ENCODE measurements around the gene ZNF212. TPM values are rescaled to one million over a fixed set of nuclear protein-coding genes. Genes with fewer than 3 reads are reported as not detected.
"Not testable (repeated sequence)": the region's sequence is repeated elsewhere in the genome, so short reads cannot be mapped to it uniquely, and the experiment has no call there.

The ZNF212 gene
- total RNA-seq, 4 donors from 2014 or later = 4.8 to 8.8 (median 7.4) TPM

- H3K27ac ChIP-seq (replicated peaks in 1 of 4) = no peak overlapping the region
- peaks cover 35 to 71% (median 49%) of the 10 kb centered on the region in 4 donors for H3K36me3 ChIP-seq
- no peak overlapping the region for H3K4me3 ChIP-seq
- no peaks in the 10 kb centered on the region for H3K9me3 ChIP-seq
- TF ChIP-seq POLR2A (IDR thresholded peaks at IDR 0.05; ENCODE audit: low read depth) (no peak), EP300 (IDR thresholded peaks at IDR 0.05) (no peak), POLR2AphosphoS5 (IDR thresholded peaks at IDR 0.05) (no peak), CTCF (IDR thresholded peaks at IDR 0.05) (no peak)
- WGBS = 99% methylated on average over 18 of the region's 21 CpGs
- no peaks in the 10 kb centered on the region for H3K27me3 ChIP-seq
- peaks cover 7 to 25% (median 23%) of the 10 kb centered on the region in 4 donors for H3K4me1 ChIP-seq
- intact Hi-C loops (cut with DNase I) = no loop called here
- DNase-seq (ENCODE audit: extremely low spot score) = no peak
Measured at GRCh38 chr7:149266451-149266850, 27.0 kb downstream of the ZNF212 start.

- Histone ChIP-seq H3K27me3 (no peaks in the 10 kb centered on the region), H3K27ac (replicated peaks in 1 of 4) (no peak overlapping the region), H3K4me3 (no peak overlapping the region), H3K9me3 (no peaks in the 10 kb centered on the region), H3K4me1 (peaks cover 7 to 16% (median 16%) of the 10 kb centered on the region in 4 donors), H3K36me3 (peaks cover 35 to 84% (median 58%) of the 10 kb centered on the region in 4 donors)
- no peak for DNase-seq (ENCODE audit: extremely low spot score)
- WGBS = 93% methylated on average over 8 of the region's 8 CpGs
- TF ChIP-seq EP300 (IDR thresholded peaks at IDR 0.05) = no peak
- TF ChIP-seq POLR2AphosphoS5 (IDR thresholded peaks at IDR 0.05) = no peak
- TF ChIP-seq CTCF (IDR thresholded peaks at IDR 0.05) = no peak
- intact Hi-C loops (cut with DNase I) = no loop called here
Measured at GRCh38 chr7:149267733-149268132, 28.3 kb downstream of the ZNF212 start.

- H3K27me3 ChIP-seq; intact Hi-C loops (cut with DNase I); H3K4me3 ChIP-seq; H3K4me1 ChIP-seq; H3K27ac ChIP-seq (replicated peaks in 1 of 4); H3K9me3 ChIP-seq; DNase-seq (ENCODE audit: extremely low spot score): not testable (repeated sequence)
- 90% methylated on average over 8 of the region's 8 CpGs for whole genome bisulfite sequencing
- H3K36me3 ChIP-seq = peaks cover 32 to 90% (median 69%) of the 10 kb centered on the region in 4 donors
Measured at GRCh38 chr7:149274424-149274823, 35.0 kb downstream of the ZNF212 start.

GRCh38 chr7:149277871-149278270, 38.4 kb downstream of the ZNF212 start:
- Histone ChIP-seq H3K27ac (replicated peaks in 1 of 4) (no peak overlapping the region), H3K4me3 (no peak overlapping the region), H3K4me1 (no peaks in the 10 kb centered on the region), H3K36me3 (peaks cover 36 to 90% (median 74%) of the 10 kb centered on the region in 4 donors), H3K9me3 (no peaks in the 10 kb centered on the region), H3K27me3 (no peaks in the 10 kb centered on the region)
- TF ChIP-seq POLR2AphosphoS5 (IDR thresholded peaks at IDR 0.05) (no peak), POLR2A (IDR thresholded peaks at IDR 0.05; ENCODE audit: low read depth) (no peak), EP300 (IDR thresholded peaks at IDR 0.05) (no peak), CTCF (IDR thresholded peaks at IDR 0.05) (no peak)
- WGBS = 97% methylated on average over 9 of the region's 9 CpGs
- intact Hi-C loops (cut with DNase I) = no loop called here
- DNase-seq (ENCODE audit: extremely low spot score) = no peak

GRCh38 chr7:149278396-149278795, 38.9 kb downstream of the ZNF212 start:
- H3K27ac ChIP-seq (replicated peaks in 1 of 4) = no peak overlapping the region
- WGBS = 92% methylated on average over 11 of the region's 11 CpGs
- TF ChIP-seq EP300 (IDR thresholded peaks at IDR 0.05) (no peak), POLR2A (IDR thresholded peaks at IDR 0.05; ENCODE audit: low read depth) (no peak), POLR2AphosphoS5 (IDR thresholded peaks at IDR 0.05) (no peak), CTCF (IDR thresholded peaks at IDR 0.05) (no peak)
- H3K4me1 ChIP-seq = no peaks in the 10 kb centered on the region
- H3K4me3 ChIP-seq = no peak overlapping the region
- intact Hi-C loops (cut with DNase I) = no loop called here
- H3K27me3 ChIP-seq = no peaks in the 10 kb centered on the region
- no peaks in the 10 kb centered on the region for H3K9me3 ChIP-seq
- no peak for DNase-seq (ENCODE audit: extremely low spot score)
- H3K36me3 ChIP-seq = peaks cover 34 to 89% (median 69%) of the 10 kb centered on the region in 4 donors
